ENCODE data around the gene SP110. TPM values are rescaled to one million over a fixed set of nuclear protein-coding genes. Genes with fewer than 3 reads are reported as not detected.

SP110 gene
- total RNA-seq, 5 donors from 2014 or later (not counting 1 experiment from before 2014, with no cell fraction given) = 95.4 to 136 (median 111) TPM

- no peak overlapping the region for H3K27ac ChIP-seq (ENCODE audit: low read length)
- DNase-seq = no peak
- CTCF ChIA-PET = no interaction called here
- 97% methylated on average over 3 of the region's 3 CpGs for WGBS (ENCODE audit: insufficient coverage)
- no peaks in the 10 kb centered on the region for H3K4me1 Mint-ChIP-seq
- peaks cover 0 to 7% of the 10 kb centered on the region in 2 donors for H3K27me3 Mint-ChIP-seq
- no peaks in the 10 kb centered on the region for H3K36me3 ChIP-seq (ENCODE audit: control insufficient read depth in 2 of 2, extremely low read depth in 1 of 2, insufficient read depth in 1 of 2, low read length in 1 of 2)
- H3K4me1 ChIP-seq (ENCODE audit: control insufficient read depth in 1 of 2, extremely low read depth in 1 of 2, insufficient read depth in 2 of 2, low read length in 2 of 2) = no peaks in the 10 kb centered on the region
- no peak overlapping the region for H3K4me3 ChIP-seq (ENCODE audit: control insufficient read depth in 1 of 2, extremely low read depth in 1 of 2, low read length in 1 of 2)
- POLR2A ChIA-PET = no interaction called here
- H3K9me3 Mint-ChIP-seq = peaks cover 0 to 7% (median 2%) of the 10 kb centered on the region in 3 donors
- H3K9me3 ChIP-seq = no peaks in the 10 kb centered on the region
- H3K27me3 ChIP-seq (replicated peaks in 1 of 2; ENCODE audit: control insufficient read depth in 2 of 2, extremely low read depth in 1 of 2, insufficient read depth in 2 of 2, low read length in 1 of 2) = no peaks in the 10 kb centered on the region
- no peak overlapping the region for H3K27ac Mint-ChIP-seq
- H3K36me3 Mint-ChIP-seq = no peaks in the 10 kb centered on the region
- no peak for ATAC-seq (replicated peaks in 1 of 4)
- no peak overlapping the region for H3K4me3 Mint-ChIP-seq
Observed at GRCh38 chr2:230140667-230141066, 79.1 kb downstream of the SP110 start.

GRCh38 chr2:230137902-230138539 is 81.8 kb downstream of the SP110 start:
- Histone ChIP-seq H3K36me3 (ENCODE audit: control insufficient read depth in 2 of 2, extremely low read depth in 1 of 2, insufficient read depth in 1 of 2, low read length in 1 of 2) (no peaks in the 10 kb centered on the region), H3K4me1 (ENCODE audit: control insufficient read depth in 1 of 2, extremely low read depth in 1 of 2, insufficient read depth in 2 of 2, low read length in 2 of 2) (no peaks in the 10 kb centered on the region), H3K27ac (ENCODE audit: low read length) (no peak overlapping the region), H3K4me3 (ENCODE audit: control insufficient read depth in 1 of 2, extremely low read depth in 1 of 2, low read length in 1 of 2) (no peak overlapping the region), H3K9me3 (no peaks in the 10 kb centered on the region), H3K27me3 (replicated peaks in 1 of 2; ENCODE audit: control insufficient read depth in 2 of 2, extremely low read depth in 1 of 2, insufficient read depth in 2 of 2, low read length in 1 of 2) (no peaks in the 10 kb centered on the region)
- ChIA-PET POLR2A (no interaction called here), CTCF (no interaction called here)
- no peak overlapping the region for H3K4me3 Mint-ChIP-seq
- no peak for DNase-seq
- peaks cover 0 to 7% (median 2%) of the 10 kb centered on the region in 3 donors for H3K9me3 Mint-ChIP-seq
- no CpG with 5 or more reads among the region's 1 CpG for WGBS (ENCODE audit: insufficient coverage)
- no peak for ATAC-seq (replicated peaks in 1 of 4)
- H3K36me3 Mint-ChIP-seq = no peaks in the 10 kb centered on the region
- H3K4me1 Mint-ChIP-seq = no peaks in the 10 kb centered on the region
- H3K27me3 Mint-ChIP-seq = peaks cover 0 to 7% of the 10 kb centered on the region in 2 donors
- H3K27ac Mint-ChIP-seq = no peak overlapping the region

- no peaks in the 10 kb centered on the region for H3K9me3 ChIP-seq
- H3K4me1 Mint-ChIP-seq = no peaks in the 10 kb centered on the region
- H3K27me3 Mint-ChIP-seq = peaks cover 4 to 5% of the 10 kb centered on the region in 2 donors
- no peak overlapping the region for H3K4me3 Mint-ChIP-seq
- H3K9me3 Mint-ChIP-seq = peaks cover 0 to 4% (median 0%) of the 10 kb centered on the region in 3 donors
- ATAC-seq (replicated peaks in 1 of 4) = no peak
- H3K27ac ChIP-seq (ENCODE audit: low read length) = no peak overlapping the region
- no peaks in the 10 kb centered on the region for H3K36me3 Mint-ChIP-seq
- no peak overlapping the region for H3K4me3 ChIP-seq (ENCODE audit: control insufficient read depth in 1 of 2, extremely low read depth in 1 of 2, low read length in 1 of 2)
- no peak overlapping the region for H3K27ac Mint-ChIP-seq
- ChIA-PET CTCF (no interaction called here), POLR2A (no interaction called here)
- no peak for DNase-seq
- 79% methylated on average over 2 of the region's 4 CpGs for WGBS (ENCODE audit: insufficient coverage)
- no peaks in the 10 kb centered on the region for H3K4me1 ChIP-seq (ENCODE audit: control insufficient read depth in 1 of 2, extremely low read depth in 1 of 2, insufficient read depth in 2 of 2, low read length in 2 of 2)
- H3K27me3 ChIP-seq (replicated peaks in 1 of 2; ENCODE audit: control insufficient read depth in 2 of 2, extremely low read depth in 1 of 2, insufficient read depth in 2 of 2, low read length in 1 of 2) = peaks cover 0 to 2% of the 10 kb centered on the region in 2 experiments
- no peaks in the 10 kb centered on the region for H3K36me3 ChIP-seq (ENCODE audit: control insufficient read depth in 2 of 2, extremely low read depth in 1 of 2, insufficient read depth in 1 of 2, low read length in 1 of 2)
Observed at GRCh38 chr2:230135130-230135525, 84.7 kb downstream of the SP110 start.

GRCh38 chr2:230134496-230135129 is 85.2 kb downstream of the SP110 start:
- Mint-ChIP-seq H3K27ac (no peak overlapping the region), H3K4me1 (no peaks in the 10 kb centered on the region), H3K27me3 (peaks cover 0 to 5% of the 10 kb centered on the region in 2 donors), H3K4me3 (no peak overlapping the region), H3K36me3 (no peaks in the 10 kb centered on the region), H3K9me3 (no peaks in the 10 kb centered on the region)
- Histone ChIP-seq H3K27ac (ENCODE audit: low read length) (no peak overlapping the region), H3K4me3 (ENCODE audit: control insufficient read depth in 1 of 2, extremely low read depth in 1 of 2, low read length in 1 of 2) (no peak overlapping the region), H3K27me3 (replicated peaks in 1 of 2; ENCODE audit: control insufficient read depth in 2 of 2, extremely low read depth in 1 of 2, insufficient read depth in 2 of 2, low read length in 1 of 2) (peaks cover 0 to 2% of the 10 kb centered on the region in 2 experiments), H3K9me3 (no peaks in the 10 kb centered on the region), H3K4me1 (ENCODE audit: control insufficient read depth in 1 of 2, extremely low read depth in 1 of 2, insufficient read depth in 2 of 2, low read length in 2 of 2) (no peaks in the 10 kb centered on the region), H3K36me3 (ENCODE audit: control insufficient read depth in 2 of 2, extremely low read depth in 1 of 2, insufficient read depth in 1 of 2, low read length in 1 of 2) (no peaks in the 10 kb centered on the region)
- ATAC-seq (replicated peaks in 1 of 4) (no peak), DNase-seq (no peak)
- ChIA-PET CTCF (no interaction called here), POLR2A (no interaction called here)
- WGBS (ENCODE audit: insufficient coverage) = 14% methylated on average over 1 of the region's 1 CpG

GRCh38 chr2:230131366-230131765 is 88.4 kb downstream of the SP110 start:
- Mint-ChIP-seq H3K4me1 (no peaks in the 10 kb centered on the region), H3K27ac (no peak overlapping the region), H3K27me3 (peaks cover 0 to 5% of the 10 kb centered on the region in 2 donors), H3K36me3 (no peaks in the 10 kb centered on the region), H3K9me3 (no peaks in the 10 kb centered on the region), H3K4me3 (no peak overlapping the region)
- H3K36me3 ChIP-seq (ENCODE audit: control insufficient read depth in 2 of 2, extremely low read depth in 1 of 2, insufficient read depth in 1 of 2, low read length in 1 of 2) = no peaks in the 10 kb centered on the region
- no peak for ATAC-seq (replicated peaks in 1 of 4)
- no peak for DNase-seq
- POLR2A ChIA-PET = no interaction called here
- WGBS (ENCODE audit: insufficient coverage) = 67% methylated on average over 3 of the region's 4 CpGs
- H3K4me1 ChIP-seq (ENCODE audit: control insufficient read depth in 1 of 2, extremely low read depth in 1 of 2, insufficient read depth in 2 of 2, low read length in 2 of 2) = no peaks in the 10 kb centered on the region
- H3K9me3 ChIP-seq = no peaks in the 10 kb centered on the region
- H3K4me3 ChIP-seq (ENCODE audit: control insufficient read depth in 1 of 2, extremely low read depth in 1 of 2, low read length in 1 of 2) = no peak overlapping the region
- peaks cover 0 to 2% of the 10 kb centered on the region in 2 experiments for H3K27me3 ChIP-seq (replicated peaks in 1 of 2; ENCODE audit: control insufficient read depth in 2 of 2, extremely low read depth in 1 of 2, insufficient read depth in 2 of 2, low read length in 1 of 2)
- CTCF ChIA-PET = no interaction called here
- H3K27ac ChIP-seq (ENCODE audit: low read length) = no peak overlapping the region

- H3K36me3 Mint-ChIP-seq = no peaks in the 10 kb centered on the region
- H3K27me3 Mint-ChIP-seq = peaks cover 0 to 5% of the 10 kb centered on the region in 2 donors
- DNase-seq (no peak), ATAC-seq (replicated peaks in 1 of 4) (no peak)
- H3K9me3 ChIP-seq = no peaks in the 10 kb centered on the region
- CTCF ChIA-PET = no interaction called here
- no peak overlapping the region for H3K4me3 ChIP-seq (ENCODE audit: control insufficient read depth in 1 of 2, extremely low read depth in 1 of 2, low read length in 1 of 2)
- no peaks in the 10 kb centered on the region for H3K4me1 ChIP-seq (ENCODE audit: control insufficient read depth in 1 of 2, extremely low read depth in 1 of 2, insufficient read depth in 2 of 2, low read length in 2 of 2)
- no peaks in the 10 kb centered on the region for H3K36me3 ChIP-seq (ENCODE audit: control insufficient read depth in 2 of 2, extremely low read depth in 1 of 2, insufficient read depth in 1 of 2, low read length in 1 of 2)
- no peak overlapping the region for H3K27ac Mint-ChIP-seq
- H3K4me3 Mint-ChIP-seq = no peak overlapping the region
- POLR2A ChIA-PET = no interaction called here
- no peaks in the 10 kb centered on the region for H3K4me1 Mint-ChIP-seq
- H3K27me3 ChIP-seq (replicated peaks in 1 of 2; ENCODE audit: control insufficient read depth in 2 of 2, extremely low read depth in 1 of 2, insufficient read depth in 2 of 2, low read length in 1 of 2) = peaks cover 0 to 2% of the 10 kb centered on the region in 2 experiments
- no peaks in the 10 kb centered on the region for H3K9me3 Mint-ChIP-seq
- WGBS (ENCODE audit: insufficient coverage) = 100% methylated on average over 3 of the region's 11 CpGs
- no peak overlapping the region for H3K27ac ChIP-seq (ENCODE audit: low read length)
Observed at GRCh38 chr2:230130668-230131364, 89.0 kb downstream of the SP110 start.
